IMR-90 (cell line): ENCODE data around the gene ALAS1. TPM values are rescaled to one million over a fixed set of nuclear protein-coding genes. Genes with fewer than 3 reads are reported as not detected.

ENCODE experiments used
- ATAC-seq: fragments of 200-7000 bp; cut with Tn5 transposase; 2 replicates; pipeline ENCODE4 v1.9.1; 2020; ENCODE audit warnings: low read depth, mild to moderate bottlenecking, moderate library complexity
- BruUV-seq: library from RNA; stranded (reverse); fragments of 400-500 nt; replicated peaks from 2 replicates; lab custom pipeline; 2021; lab: Mats Ljungman, UMichigan
- CTCF ChIA-PET: fragments of 300-600 bp; formaldehyde crosslinking; extraction: SDS; loops from one replicate; lab custom pipeline; 2021; ENCODE audit warnings: antibody characterized with exemption; lab: Yijun Ruan, JAX
- POLR2A ChIA-PET: fragments of 300-600 bp; sonication (Branson Sonifier 250); formaldehyde crosslinking; loops from one replicate; lab custom pipeline; 2022; ENCODE audit warnings: antibody characterized with exemption; ENCODE audit not compliant: unreplicated experiment; lab: Charles Lee
- DNase-seq: peaks from one replicate; pipeline ENCODE4 v3.0.0; 2013
- H2AFZ ChIP-seq: replicated peaks from 2 replicates; pipeline ENCODE3; 2013; ENCODE audit warnings: low read length, mild to moderate bottlenecking; ENCODE audit not compliant: poor library complexity
- H2AK5ac ChIP-seq: 2 replicates; pipeline ENCODE4 v1.6.1; 2013; ENCODE audit warnings: low read depth, low read length, inconsistent platforms
- H2AK9ac ChIP-seq: replicated peaks from 2 replicates; pipeline ENCODE3; 2013; ENCODE audit warnings: mild to moderate bottlenecking, low read depth, low read length, moderate library complexity; ENCODE audit not compliant: poor library complexity
- H2BK120ac ChIP-seq: 2 replicates; pipeline ENCODE4 v1.6.1; 2013; ENCODE audit warnings: low read depth, low read length, inconsistent platforms
- H2BK15ac ChIP-seq: 3 replicates; pipeline ENCODE4 v1.6.1; 2013; ENCODE audit warnings: low read depth, low read length, inconsistent platforms
- H2BK20ac ChIP-seq: 2 replicates; pipeline ENCODE4 v1.6.1; 2013; ENCODE audit warnings: low read depth, mild to moderate bottlenecking, inconsistent platforms, low read length, moderate library complexity
- H2BK5ac ChIP-seq: 2 replicates; pipeline ENCODE4 v1.6.1; 2013; ENCODE audit warnings: mild to moderate bottlenecking, low read depth, low read length, inconsistent platforms; ENCODE audit not compliant: poor library complexity, severe bottlenecking
- H3K14ac ChIP-seq: replicated peaks from 2 replicates; pipeline ENCODE4 v1.6.1; 2013; ENCODE audit warnings: low read depth, low read length, inconsistent platforms
- H3K18ac ChIP-seq: 2 replicates; pipeline ENCODE4 v1.6.1; 2013; ENCODE audit warnings: low read depth, low read length, control low read depth
- H3K23ac ChIP-seq: 2 replicates; pipeline ENCODE4 v1.6.1; 2013; ENCODE audit warnings: low read depth, low read length, inconsistent platforms
- H3K27ac ChIP-seq: 2 replicates; pipeline ENCODE4 v1.5.1; 2013; ENCODE audit warnings: mild to moderate bottlenecking, control low read depth, low read length; ENCODE audit not compliant: insufficient read depth
- H3K27me3 ChIP-seq: 2 replicates; pipeline ENCODE4 v1.6.1; 2013; ENCODE audit warnings: low read length; ENCODE audit not compliant: control insufficient read depth, insufficient read depth
- H3K36me3 ChIP-seq: 2 replicates; pipeline ENCODE4 v1.6.1; 2013; ENCODE audit warnings: low read length, mixed read lengths; ENCODE audit not compliant: control insufficient read depth, insufficient read depth
- H3K4ac ChIP-seq: 2 replicates; pipeline ENCODE4 v1.6.1; 2013; ENCODE audit warnings: low read depth, low read length, inconsistent platforms
- H3K4me1 ChIP-seq: 2 replicates; pipeline ENCODE4 v1.6.1; 2013; ENCODE audit warnings: low read length, mixed read lengths; ENCODE audit not compliant: control insufficient read depth, insufficient read depth
- H3K4me2 ChIP-seq: 2 replicates; pipeline ENCODE4 v1.6.1; 2013; ENCODE audit warnings: low read depth, mild to moderate bottlenecking, control low read depth, low read length, moderate library complexity
- H3K4me3 ChIP-seq: 2 replicates; pipeline ENCODE4 v1.5.1; 2013; ENCODE audit warnings: low read depth, mild to moderate bottlenecking, control low read depth, low read length, moderate library complexity; ENCODE audit not compliant: insufficient read depth
- H3K56ac ChIP-seq: 2 replicates; pipeline ENCODE4 v1.6.1; 2013; ENCODE audit warnings: low read length, inconsistent platforms; ENCODE audit not compliant: insufficient read depth; ENCODE audit errors: extremely low read depth
- H3K79me1 ChIP-seq, 2 experiments: 2 replicates each; pipeline ENCODE4 v1.6.1; 2013; ENCODE audit warnings: low read length in 2 of 2, inconsistent platforms in 1 of 2, low read depth in 1 of 2
- H3K9ac ChIP-seq: 2 replicates; pipeline ENCODE4 v1.6.1; 2013; ENCODE audit warnings: low read depth, low read length, control low read depth
- H3K9me1 ChIP-seq: 2 replicates; pipeline ENCODE4 v1.6.1; 2013; ENCODE audit warnings: low read length, inconsistent platforms; ENCODE audit not compliant: insufficient read depth
- H3K9me3 ChIP-seq: 2 replicates; pipeline ENCODE4 v1.6.1; 2013; ENCODE audit warnings: low read length; ENCODE audit not compliant: control insufficient read depth, insufficient read depth
- H4K20me1 ChIP-seq: 2 replicates; pipeline ENCODE4 v1.6.1; 2013; ENCODE audit warnings: low read length, inconsistent platforms; ENCODE audit not compliant: insufficient read depth
- H4K5ac ChIP-seq: 2 replicates; pipeline ENCODE4 v1.6.1; 2013; ENCODE audit warnings: mild to moderate bottlenecking, low read depth, low read length, control low read depth
- H4K8ac ChIP-seq, 2 experiments: 2 replicates each; pipeline ENCODE4 v1.6.1; 2013; ENCODE audit warnings: low read depth in 2 of 2, low read length in 2 of 2, control low read depth in 1 of 2, inconsistent platforms in 1 of 2
- H4K91ac ChIP-seq: 2 replicates; pipeline ENCODE4 v1.6.1; 2013; ENCODE audit warnings: low read depth, low read length, inconsistent platforms; ENCODE audit not compliant: insufficient read depth
- BHLHE40 ChIP-seq: fragments of 150-350 bp; IDR thresholded peaks from 2 replicates; pipeline ENCODE4 v1.6.1; 2016; ENCODE audit warnings: mild to moderate bottlenecking, low read depth, low read length
- CTCF ChIP-seq: conservative IDR thresholded peaks from 2 replicates; pipeline ENCODE4 v1.5.1; 2012; ENCODE audit warnings: mild to moderate bottlenecking, low read depth, low read length, improper control_type of control experiment
- MAFK ChIP-seq: IDR thresholded peaks from 2 replicates; pipeline ENCODE4 v1.6.1; 2012; ENCODE audit warnings: low read depth, low read length, improper control_type of control experiment
- MXI1 ChIP-seq: IDR thresholded peaks from 2 replicates; pipeline ENCODE4 v1.6.1; 2012; ENCODE audit warnings: low read depth, mild to moderate bottlenecking, low read length, moderate library complexity, borderline replicate concordance
- NFE2L2 ChIP-seq: fragments of 150-350 bp; IDR thresholded peaks from 2 replicates; pipeline ENCODE4 v1.6.1; 2016; ENCODE audit warnings: low read depth, mild to moderate bottlenecking, low read length
- RAD21 ChIP-seq: IDR thresholded peaks from 2 replicates; pipeline ENCODE4 v1.6.1; 2012; ENCODE audit warnings: low read length, improper control_type of control experiment
- RCOR1 ChIP-seq: IDR thresholded peaks from 2 replicates; pipeline ENCODE4 v1.6.1; 2012; ENCODE audit warnings: mild to moderate bottlenecking, low read length, improper control_type of control experiment; ENCODE audit not compliant: insufficient replicate concordance
- RFX5 ChIP-seq: IDR thresholded peaks from 2 replicates; pipeline ENCODE4 v1.8.0; 2012; ENCODE audit warnings: low read depth, mild to moderate bottlenecking, low read length, moderate library complexity
- SMC3 ChIP-seq: fragments of 150-350 bp; IDR thresholded peaks from 2 replicates; pipeline ENCODE4 v1.6.1; 2016; ENCODE audit warnings: low read depth, mild to moderate bottlenecking, antibody characterized with exemption, low read length, moderate library complexity
- USF2 ChIP-seq: fragments of 150-350 bp; IDR thresholded peaks from 2 replicates; pipeline ENCODE4 v1.6.1; 2017; ENCODE audit warnings: mild to moderate bottlenecking, antibody characterized with exemption, low read length, low read depth
- WGBS, 2 experiments: methylation state at CpG; one replicate each; pipeline versions ENCODE4 v1.1.5 to v1.1.7; 2013; ENCODE audit warnings: missing lambda C conversion rate in 2 of 2; ENCODE audit not compliant: insufficient read length in 1 of 2; ENCODE audit errors: extremely low coverage in 2 of 2; 5-methylcytosine and 5-hydroxymethylcytosine counted together
- dilution Hi-C: fragments of 300-500 bp; cut with HindIII; formaldehyde crosslinking; loops from one replicate; pipeline ENCODE4 v1.14.3; 2018; ENCODE audit warnings: low sequenced_read_pairs; ENCODE audit not compliant: unreplicated experiment
- in situ Hi-C: fragments of 300-500 bp; cut with MboI; formaldehyde crosslinking; loops from 3 replicates; pipeline ENCODE4 v1.14.3; 2019; ENCODE audit warnings: low sequenced_read_pairs, inconsistent platforms, mixed read lengths
- intact Hi-C: fragments of 100-400 bp; cut with micrococcal nuclease; formaldehyde crosslinking; loops from 2 replicates; pipeline ENCODE4 v1.10.0; 2022
- polyA plus RNA-seq, 3 experiments: library from polyadenylated mRNA; depleted of rRNA; stranded (reverse); fragments of >200 nt; gene quantifications; 2 replicates each; pipeline ENCODE4 v1.2.3, GENCODE V29; 2012; ENCODE audit warnings: low replicate concordance in 1 of 3
- total RNA-seq: library from RNA; depleted of rRNA; stranded (reverse); fragments of >200 nt; gene quantifications from 2 replicates; pipeline ENCODE4 v1.2.3, GENCODE V29; 2012

ALAS1 gene
- total and polyA plus RNA-seq, 2 of the 4 experiments (the other 2 are of a cell fraction), result 32.8 to 47.2 TPM

DNA sequence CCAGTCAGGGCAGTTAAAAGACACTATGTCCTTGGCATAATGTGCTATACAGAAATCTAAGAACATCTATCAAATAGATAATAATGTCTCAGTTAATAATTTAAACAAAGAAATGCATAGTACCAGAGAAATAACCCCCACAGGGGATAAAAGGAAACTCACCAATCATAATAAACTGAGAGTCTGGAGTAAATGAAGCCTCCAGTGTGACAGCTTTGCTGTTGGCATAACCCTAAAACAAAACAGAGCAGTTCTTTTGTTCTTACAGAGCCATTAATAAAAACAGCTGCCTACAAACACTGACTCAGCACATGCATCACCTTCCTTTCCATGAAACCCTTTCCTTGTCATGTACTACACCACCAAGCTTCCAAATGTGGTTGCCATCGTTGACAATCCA is 61.1 kb downstream of the ALAS1 start:
- no peak for ATAC-seq
- H4K8ac ChIP-seq, result no peak overlapping the region
- no peak overlapping the region for H4K91ac ChIP-seq
- WGBS, 2 experiments, result no CpG with 5 or more reads among the region's 1 CpG
- H2BK15ac ChIP-seq, result no peak overlapping the region
- H2BK120ac ChIP-seq, result no peak overlapping the region
- dilution Hi-C loops (no loop called here), in situ Hi-C loops (no loop called here), intact Hi-C loops (no loop called here)
- H3K27me3 ChIP-seq, result no peaks in the 10 kb centered on the region
- H3K18ac ChIP-seq, result no peak overlapping the region
- peaks cover 16 to 61% of the 10 kb centered on the region in 2 experiments for H3K79me1 ChIP-seq
- H3K4me2 ChIP-seq, result no peak overlapping the region
- peaks cover 17% of the 10 kb centered on the region; the same call in 1 of the 2 replicates for H4K20me1 ChIP-seq
- H3K36me3 ChIP-seq, result peaks cover 62% of the 10 kb centered on the region
- no peaks in the 10 kb centered on the region for H3K9me1 ChIP-seq
- H3K4me3 ChIP-seq, result no peak overlapping the region
- ChIA-PET CTCF (interaction anchor here (1.3 kb wide), 1 partner anchor 13 kb away, joined by 3 read pairs; the partner anchor contains the start of gene PPM1M), POLR2A (no interaction called here)
- H3K27ac ChIP-seq, result no peak overlapping the region
- H3K9me3 ChIP-seq, result no peaks in the 10 kb centered on the region
- no peak overlapping the region for H2AK9ac ChIP-seq
- H2AFZ ChIP-seq, result no peak overlapping the region
- H3K4me1 ChIP-seq, result 0 out of 2 replicates have a peak, but pooled peaks cover 2% of the 10 kb centered on the region
- H3K4ac ChIP-seq, result no peak overlapping the region
- no peak for DNase-seq
- no peak for TF ChIP-seq SMC3
- no peak for TF ChIP-seq USF2
- TF ChIP-seq BHLHE40, result no peak
- TF ChIP-seq RFX5, result no peak
- TF ChIP-seq RCOR1, result no peak
- no peak for TF ChIP-seq NFE2L2
- no peak for TF ChIP-seq MAFK
- TF ChIP-seq MXI1, result no peak
- no peak for TF ChIP-seq RAD21
- no peak for TF ChIP-seq CTCF
- no peak overlapping the region for H3K14ac ChIP-seq
- H3K56ac ChIP-seq, result no peak overlapping the region
- no peak overlapping the region for H3K9ac ChIP-seq
- H2BK20ac ChIP-seq, result no peak overlapping the region
- BruUV-seq, result no TSS peak
- no peak overlapping the region for H2BK5ac ChIP-seq
- no peak overlapping the region for H3K23ac ChIP-seq
- H4K5ac ChIP-seq, result no peak overlapping the region
- H2AK5ac ChIP-seq, result no peak overlapping the region
